ENCODE measurements around the gene ATP5F1D. TPM values are rescaled to one million over a fixed set of nuclear protein-coding genes. Genes with fewer than 3 reads are reported as not detected.
A peak's percentile ranks its signal among the peaks of the same experiment; 100 is the strongest.

Gene ATP5F1D
- total and polyA plus RNA-seq, 7 experiments from 2014 or later: 90.6 to 302 (median 114) TPM

GRCh38 chr19:1284979-1285736 lies 43.6 kb downstream of the ATP5F1D start:
- Histone ChIP-seq H3K36me3 (ENCODE audit: control insufficient read depth in 2 of 3, insufficient read depth in 3 of 3, low read length in 3 of 3) (peaks cover 0 to under 1% (median 0%) of the 10 kb centered on the region in 3 experiments), H3K27ac (ENCODE audit: low read depth, low read length) (no peak overlapping the region), H3K4me3 (ENCODE audit: low read length) (no peak overlapping the region), H3K4me1 (ENCODE audit: control insufficient read depth in 2 of 2, insufficient read depth in 2 of 2, low read length in 2 of 2) (peaks cover 0 to 4% of the 10 kb centered on the region in 2 donors), H3K27me3 (ENCODE audit: control insufficient read depth in 2 of 2, insufficient read depth in 2 of 2, low read length in 2 of 2) (peaks cover 0 to 3% of the 10 kb centered on the region in 2 donors), H3K9me3 (ENCODE audit: control insufficient read depth in 2 of 3, low read length in 3 of 3) (no peaks in the 10 kb centered on the region)
- CTCF ChIA-PET: no interaction called here
- intact Hi-C loops (cut with micrococcal nuclease): no loop called here
- Mint-ChIP-seq H3K27ac (no peak overlapping the region), H3K9me3 (peaks cover 0 to 1% (median 0%) of the 10 kb centered on the region in 11 donors), H3K4me3 (peak overlapping the region; percentile 15 to 69 (median 44)), H3K36me3 (peaks cover 0 to 3% (median 0%) of the 10 kb centered on the region in 5 donors), H3K27me3 (peaks cover 12 to 35% (median 20%) of the 10 kb centered on the region in 5 donors), H3K4me1 (peaks cover under 1 to 17% (median 8%) of the 10 kb centered on the region in 7 donors)
- DNase-seq (no peak), ATAC-seq (no peak)
- POLR2A ChIA-PET: no interaction called here

- Histone ChIP-seq H3K27me3 (ENCODE audit: control insufficient read depth in 2 of 2, insufficient read depth in 2 of 2, low read length in 2 of 2) (peaks cover 0 to 3% of the 10 kb centered on the region in 2 donors), H3K36me3 (ENCODE audit: control insufficient read depth in 2 of 3, insufficient read depth in 3 of 3, low read length in 3 of 3) (no peaks in the 10 kb centered on the region), H3K27ac (ENCODE audit: low read depth, low read length) (no peak within 1 kb of the TSS), H3K9me3 (ENCODE audit: control insufficient read depth in 2 of 3, low read length in 3 of 3) (no peaks in the 10 kb centered on the region), H3K4me3 (ENCODE audit: low read length) (no peak within 1 kb of the TSS), H3K4me1 (ENCODE audit: control insufficient read depth in 2 of 2, insufficient read depth in 2 of 2, low read length in 2 of 2) (peaks cover 0 to 4% of the 10 kb centered on the region in 2 donors)
- H3K36me3 Mint-ChIP-seq: no peaks in the 10 kb centered on the region
- DNase-seq (no peak), ATAC-seq (no peak)
- H3K27me3 Mint-ChIP-seq: peaks cover 12 to 35% (median 20%) of the 10 kb centered on the region in 5 donors
- H3K27ac Mint-ChIP-seq: no peak within 1 kb of the TSS
- ChIA-PET POLR2A (no interaction called here), CTCF (no interaction called here)
- peaks cover 0 to 13% (median 4%) of the 10 kb centered on the region in 7 donors for H3K4me1 Mint-ChIP-seq
- intact Hi-C loops (cut with micrococcal nuclease): no loop called here
- peaks cover 0 to 1% (median 0%) of the 10 kb centered on the region in 11 donors for H3K9me3 Mint-ChIP-seq
- peak within 1 kb of the TSS; percentile 15 to 69 (median 44) for H3K4me3 Mint-ChIP-seq
Observed at GRCh38 chr19:1285737-1286360, 44.3 kb downstream of the ATP5F1D start, which contains the start of gene EFNA2. EFNA2 (plus strand) TSS chr19:1285873; CDS start chr19:1286169, 296 bp downstream.

- Histone ChIP-seq H3K27ac (ENCODE audit: low read depth, low read length) (no peak overlapping the region), H3K27me3 (ENCODE audit: control insufficient read depth in 2 of 2, insufficient read depth in 2 of 2, low read length in 2 of 2) (peaks cover 0 to 3% of the 10 kb centered on the region in 2 donors), H3K4me3 (ENCODE audit: low read length) (no peak overlapping the region), H3K36me3 (ENCODE audit: control insufficient read depth in 2 of 3, insufficient read depth in 3 of 3, low read length in 3 of 3) (no peaks in the 10 kb centered on the region), H3K4me1 (ENCODE audit: control insufficient read depth in 2 of 2, insufficient read depth in 2 of 2, low read length in 2 of 2) (peaks cover 0 to 4% of the 10 kb centered on the region in 2 donors), H3K9me3 (ENCODE audit: control insufficient read depth in 2 of 3, low read length in 3 of 3) (no peaks in the 10 kb centered on the region)
- DNase-seq: no peak
- no peak for ATAC-seq
- H3K36me3 Mint-ChIP-seq: no peaks in the 10 kb centered on the region
- H3K27me3 Mint-ChIP-seq: peaks cover 12 to 34% (median 20%) of the 10 kb centered on the region in 5 donors
- peaks cover 0 to 11% (median 4%) of the 10 kb centered on the region in 7 donors for H3K4me1 Mint-ChIP-seq
- H3K27ac Mint-ChIP-seq: no peak overlapping the region
- H3K9me3 Mint-ChIP-seq: peaks cover 0 to 1% (median 0%) of the 10 kb centered on the region in 11 donors
- H3K4me3 Mint-ChIP-seq: peak overlapping the region in 7 of 10 donors; percentile 32 to 65 (median 41)
- intact Hi-C loops (cut with micrococcal nuclease): no loop called here
- ChIA-PET POLR2A (interaction anchor here (0.6 to 0.9 kb wide), 2 partner anchors 11 to 40 kb away, joined by 3 read pairs; partner anchors contain the start of gene FAM174C), CTCF (no interaction called here)
Observed at GRCh38 chr19:1286487-1287353, 45.2 kb downstream of the ATP5F1D start.

- Mint-ChIP-seq H3K9me3 (peaks cover 0 to 1% (median 0%) of the 10 kb centered on the region in 11 donors), H3K4me1 (peaks cover 0 to 10% (median 4%) of the 10 kb centered on the region in 7 donors), H3K27me3 (peaks cover 15 to 32% (median 26%) of the 10 kb centered on the region in 5 donors), H3K4me3 (peak overlapping the region in 1 of 10 donors; percentile 11), H3K36me3 (no peaks in the 10 kb centered on the region), H3K27ac (no peak overlapping the region)
- peaks cover 0 to 3% of the 10 kb centered on the region in 2 donors for H3K27me3 ChIP-seq (ENCODE audit: control insufficient read depth in 2 of 2, insufficient read depth in 2 of 2, low read length in 2 of 2)
- H3K4me1 ChIP-seq (ENCODE audit: control insufficient read depth in 2 of 2, insufficient read depth in 2 of 2, low read length in 2 of 2): peaks cover 0 to 4% of the 10 kb centered on the region in 2 donors
- intact Hi-C loops (cut with micrococcal nuclease): no loop called here
- DNase-seq (no peak), ATAC-seq (no peak)
- H3K4me3 ChIP-seq (ENCODE audit: low read length): no peak overlapping the region
- no peaks in the 10 kb centered on the region for H3K9me3 ChIP-seq (ENCODE audit: control insufficient read depth in 2 of 3, low read length in 3 of 3)
- no peaks in the 10 kb centered on the region for H3K36me3 ChIP-seq (ENCODE audit: control insufficient read depth in 2 of 3, insufficient read depth in 3 of 3, low read length in 3 of 3)
- CTCF ChIA-PET: no interaction called here
- no peak overlapping the region for H3K27ac ChIP-seq (ENCODE audit: low read depth, low read length)
- POLR2A ChIA-PET: interaction anchor here (0.9 kb wide), 1 partner anchor 12 kb away, joined by 3 read pairs; the partner anchor contains the start of gene FAM174C
Observed at GRCh38 chr19:1287354-1288225, 46.0 kb downstream of the ATP5F1D start.

GRCh38 chr19:1288226-1288612 lies 46.7 kb downstream of the ATP5F1D start:
- Histone ChIP-seq H3K36me3 (ENCODE audit: control insufficient read depth in 2 of 3, insufficient read depth in 3 of 3, low read length in 3 of 3) (no peaks in the 10 kb centered on the region), H3K4me3 (ENCODE audit: low read length) (no peak overlapping the region), H3K27ac (ENCODE audit: low read depth, low read length) (no peak overlapping the region), H3K9me3 (ENCODE audit: control insufficient read depth in 2 of 3, low read length in 3 of 3) (no peaks in the 10 kb centered on the region), H3K27me3 (ENCODE audit: control insufficient read depth in 2 of 2, insufficient read depth in 2 of 2, low read length in 2 of 2) (peaks cover 0 to 3% of the 10 kb centered on the region in 2 donors), H3K4me1 (ENCODE audit: control insufficient read depth in 2 of 2, insufficient read depth in 2 of 2, low read length in 2 of 2) (peaks cover 0 to 4% of the 10 kb centered on the region in 2 donors)
- ATAC-seq (no peak), DNase-seq (no peak)
- Mint-ChIP-seq H3K4me3 (peak overlapping the region in 1 of 10 donors; percentile 11), H3K27me3 (peaks cover 15 to 32% (median 28%) of the 10 kb centered on the region in 5 donors), H3K36me3 (no peaks in the 10 kb centered on the region), H3K4me1 (peaks cover 0 to 10% (median 5%) of the 10 kb centered on the region in 7 donors), H3K9me3 (peaks cover 0 to 1% (median 0%) of the 10 kb centered on the region in 11 donors), H3K27ac (no peak overlapping the region)
- intact Hi-C loops (cut with micrococcal nuclease): no loop called here
- ChIA-PET POLR2A (no interaction called here), CTCF (no interaction called here)
